ENCODE data around the gene STAB1.

Gene STAB1

GRCh38 chr3:52456169-52456799 lies 38.9 kb upstream of the STAB1 start:
- ATAC-seq (no peak), DNase-seq (ENCODE audit: low spot score in 2 of 2) (no peak)
- Mint-ChIP-seq H3K9me3 (no peaks in the 10 kb centered on the region), H3K4me3 (peak overlapping the region; percentile 97), H3K4me1 (peaks cover 44% of the 10 kb centered on the region), H3K27ac (peak overlapping the region; percentile 99), H3K36me3 (peaks cover 62% of the 10 kb centered on the region)

GRCh38 chr3:52456800-52457183 lies 38.3 kb upstream of the STAB1 start:
- H3K9me3 Mint-ChIP-seq = no peaks in the 10 kb centered on the region
- H3K36me3 Mint-ChIP-seq = peaks cover 67% of the 10 kb centered on the region
- peaks cover 44% of the 10 kb centered on the region for H3K4me1 Mint-ChIP-seq

GRCh38 chr3:52458031-52458760 lies 36.9 kb upstream of the STAB1 start:
- no peak for ATAC-seq
- H3K4me1 Mint-ChIP-seq = peaks cover 51% of the 10 kb centered on the region
- peak overlapping the region; percentile 99 for H3K27ac Mint-ChIP-seq
- no peak overlapping the region for H3K4me3 Mint-ChIP-seq
- DNase-seq (ENCODE audit: low spot score in 2 of 2) = no peak
- H3K36me3 Mint-ChIP-seq = peaks cover 81% of the 10 kb centered on the region
- no peaks in the 10 kb centered on the region for H3K9me3 Mint-ChIP-seq

More at GRCh38 chr3:52456800-52457183, 38.3 kb upstream of the STAB1 start:
- Mint-ChIP-seq H3K4me3 (peak overlapping the region; percentile 97), H3K27ac (peak overlapping the region; percentile 99)
- DNase-seq (ENCODE audit: low spot score in 2 of 2) = no peak
- ATAC-seq = no peak

GRCh38 chr3:52458770-52459545 lies 36.2 kb upstream of the STAB1 start:
- no peak for DNase-seq (ENCODE audit: low spot score in 2 of 2)
- no peaks in the 10 kb centered on the region for H3K9me3 Mint-ChIP-seq
- H3K36me3 Mint-ChIP-seq = peaks cover 89% of the 10 kb centered on the region
- no peak overlapping the region for H3K27ac Mint-ChIP-seq
- peaks cover 48% of the 10 kb centered on the region for H3K4me1 Mint-ChIP-seq
- no peak overlapping the region for H3K4me3 Mint-ChIP-seq
- peak; percentile 37 for ATAC-seq

- H3K27ac Mint-ChIP-seq = peak overlapping the region; percentile 23
- peaks cover 100% of the 10 kb centered on the region for H3K36me3 Mint-ChIP-seq
Observed at GRCh38 chr3:52461874-52462273, 33.3 kb upstream of the STAB1 start.

GRCh38 chr3:52463416-52463815 lies 31.7 kb upstream of the STAB1 start:
- H3K4me3 Mint-ChIP-seq = no peak overlapping the region
- H3K27ac Mint-ChIP-seq = peak overlapping the region; percentile 19
- H3K36me3 Mint-ChIP-seq = peaks cover 96% of the 10 kb centered on the region
- ATAC-seq = peak; percentile 42
- no peak for DNase-seq (ENCODE audit: low spot score in 2 of 2)
- H3K4me1 Mint-ChIP-seq = peaks cover 12% of the 10 kb centered on the region
- no peaks in the 10 kb centered on the region for H3K9me3 Mint-ChIP-seq

More at GRCh38 chr3:52461874-52462273, 33.3 kb upstream of the STAB1 start:
- Mint-ChIP-seq H3K4me1 (peaks cover 23% of the 10 kb centered on the region), H3K9me3 (no peaks in the 10 kb centered on the region), H3K4me3 (no peak overlapping the region)
- no peak for DNase-seq (ENCODE audit: low spot score in 2 of 2)
- no peak for ATAC-seq

GRCh38 chr3:52468336-52468735 lies 26.8 kb upstream of the STAB1 start:
- Mint-ChIP-seq H3K9me3 (no peaks in the 10 kb centered on the region), H3K27ac (peak overlapping the region; percentile 9), H3K4me1 (no peaks in the 10 kb centered on the region), H3K4me3 (no peak overlapping the region), H3K36me3 (peaks cover 82% of the 10 kb centered on the region)
- ATAC-seq (no peak), DNase-seq (ENCODE audit: low spot score in 2 of 2) (no peak)

GRCh38 chr3:52469001-52469400 lies 26.1 kb upstream of the STAB1 start:
- peak overlapping the region; percentile 9 for H3K27ac Mint-ChIP-seq
- ATAC-seq (no peak), DNase-seq (ENCODE audit: low spot score in 2 of 2) (no peak)
- H3K9me3 Mint-ChIP-seq = no peaks in the 10 kb centered on the region
- H3K36me3 Mint-ChIP-seq = peaks cover 82% of the 10 kb centered on the region
- no peak overlapping the region for H3K4me3 Mint-ChIP-seq
- H3K4me1 Mint-ChIP-seq = no peaks in the 10 kb centered on the region

- Mint-ChIP-seq H3K27ac (no peak overlapping the region), H3K36me3 (peaks cover 82% of the 10 kb centered on the region), H3K4me1 (no peaks in the 10 kb centered on the region), H3K4me3 (no peak overlapping the region), H3K9me3 (no peaks in the 10 kb centered on the region)
- ATAC-seq = no peak
- no peak for DNase-seq (ENCODE audit: low spot score in 2 of 2)
Observed at GRCh38 chr3:52470920-52471319, 24.2 kb upstream of the STAB1 start.

GRCh38 chr3:52471371-52472238 lies 23.5 kb upstream of the STAB1 start:
- no peak overlapping the region for H3K4me3 Mint-ChIP-seq
- H3K4me1 Mint-ChIP-seq = no peaks in the 10 kb centered on the region
- H3K9me3 Mint-ChIP-seq = no peaks in the 10 kb centered on the region
- DNase-seq (ENCODE audit: low spot score in 2 of 2) = no peak
- no peak for ATAC-seq
- H3K36me3 Mint-ChIP-seq = peaks cover 82% of the 10 kb centered on the region
- no peak overlapping the region for H3K27ac Mint-ChIP-seq

GRCh38 chr3:52472239-52473000 lies 22.7 kb upstream of the STAB1 start:
- no peak overlapping the region for H3K27ac Mint-ChIP-seq
- H3K4me1 Mint-ChIP-seq = no peaks in the 10 kb centered on the region
- H3K36me3 Mint-ChIP-seq = peaks cover 82% of the 10 kb centered on the region
- no peak overlapping the region for H3K4me3 Mint-ChIP-seq
- ATAC-seq = no peak
- H3K9me3 Mint-ChIP-seq = no peaks in the 10 kb centered on the region
- DNase-seq (ENCODE audit: low spot score in 2 of 2) = no peak

GRCh38 chr3:52473026-52473425 lies 22.1 kb upstream of the STAB1 start:
- Mint-ChIP-seq H3K4me1 (no peaks in the 10 kb centered on the region), H3K27ac (no peak overlapping the region), H3K4me3 (no peak overlapping the region), H3K36me3 (peaks cover 85% of the 10 kb centered on the region), H3K9me3 (no peaks in the 10 kb centered on the region)
- no peak for ATAC-seq
- no peak for DNase-seq (ENCODE audit: low spot score in 2 of 2)

GRCh38 chr3:52477076-52477795 lies 17.9 kb upstream of the STAB1 start:
- H3K4me3 Mint-ChIP-seq = no peak overlapping the region
- ATAC-seq (no peak), DNase-seq (ENCODE audit: low spot score in 2 of 2) (no peak)
- H3K36me3 Mint-ChIP-seq = peaks cover 90% of the 10 kb centered on the region
- no peaks in the 10 kb centered on the region for H3K4me1 Mint-ChIP-seq
- no peaks in the 10 kb centered on the region for H3K9me3 Mint-ChIP-seq
- H3K27ac Mint-ChIP-seq = no peak overlapping the region

GRCh38 chr3:52477796-52478095 lies 17.4 kb upstream of the STAB1 start:
- Mint-ChIP-seq H3K27ac (no peak overlapping the region), H3K4me3 (no peak overlapping the region), H3K4me1 (no peaks in the 10 kb centered on the region), H3K36me3 (peaks cover 90% of the 10 kb centered on the region), H3K9me3 (no peaks in the 10 kb centered on the region)
- no peak for ATAC-seq
- DNase-seq (ENCODE audit: low spot score in 2 of 2) = no peak
